Measurements from ENCODE around the gene RBFOX2.

RBFOX2 gene

DNA sequence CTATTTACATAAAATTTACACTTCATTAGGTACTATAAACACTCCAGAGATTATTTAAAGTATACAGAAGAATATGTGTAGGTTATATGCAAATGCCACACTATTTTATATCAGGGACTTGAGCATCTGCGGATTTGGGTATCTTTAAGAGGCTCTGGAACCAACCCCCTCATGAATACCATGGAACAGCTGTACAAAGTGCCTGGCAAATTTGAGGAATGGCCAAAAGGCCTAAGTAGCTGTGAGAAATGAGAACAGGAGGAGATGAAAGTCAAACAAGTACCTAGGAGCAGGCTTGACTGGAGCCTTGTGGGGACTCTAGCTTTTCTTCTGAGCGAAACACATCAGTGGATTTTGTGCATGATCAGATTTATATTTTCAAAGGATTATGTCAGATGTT, 149.3 kb downstream of the RBFOX2 start:
- H3K9ac ChIP-seq = no peak overlapping the region
- H2AFZ ChIP-seq = no peak overlapping the region
- peaks cover 14% of the 10 kb centered on the region for H3K79me2 ChIP-seq
- H3K36me3 ChIP-seq (ENCODE audit: control insufficient read depth, insufficient read depth, low read length) = no peaks in the 10 kb centered on the region
- H3K4me2 ChIP-seq (ENCODE audit: low read length) = no peak overlapping the region
- H3K27ac ChIP-seq = peak overlapping the region; percentile 58
- no peaks in the 10 kb centered on the region for H3K9me3 ChIP-seq (ENCODE audit: control insufficient read depth, low read length)
- no peaks in the 10 kb centered on the region for H3K27me3 ChIP-seq (ENCODE audit: control insufficient read depth, insufficient read depth, low read length)
- TF ChIP-seq, protein P1, sequence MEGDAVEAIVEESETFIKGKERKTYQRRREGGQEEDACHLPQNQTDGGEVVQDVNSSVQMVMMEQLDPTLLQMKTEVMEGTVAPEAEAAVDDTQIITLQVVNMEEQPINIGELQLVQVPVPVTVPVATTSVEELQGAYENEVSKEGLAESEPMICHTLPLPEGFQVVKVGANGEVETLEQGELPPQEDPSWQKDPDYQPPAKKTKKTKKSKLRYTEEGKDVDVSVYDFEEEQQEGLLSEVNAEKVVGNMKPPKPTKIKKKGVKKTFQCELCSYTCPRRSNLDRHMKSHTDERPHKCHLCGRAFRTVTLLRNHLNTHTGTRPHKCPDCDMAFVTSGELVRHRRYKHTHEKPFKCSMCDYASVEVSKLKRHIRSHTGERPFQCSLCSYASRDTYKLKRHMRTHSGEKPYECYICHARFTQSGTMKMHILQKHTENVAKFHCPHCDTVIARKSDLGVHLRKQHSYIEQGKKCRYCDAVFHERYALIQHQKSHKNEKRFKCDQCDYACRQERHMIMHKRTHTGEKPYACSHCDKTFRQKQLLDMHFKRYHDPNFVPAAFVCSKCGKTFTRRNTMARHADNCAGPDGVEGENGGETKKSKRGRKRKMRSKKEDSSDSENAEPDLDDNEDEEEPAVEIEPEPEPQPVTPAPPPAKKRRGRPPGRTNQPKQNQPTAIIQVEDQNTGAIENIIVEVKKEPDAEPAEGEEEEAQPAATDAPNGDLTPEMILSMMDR (IDR thresholded peaks at IDR 0.05) = no peak
- H3K4me1 ChIP-seq = peaks cover 18% of the 10 kb centered on the region
- no peak overlapping the region for H3K4me3 ChIP-seq (ENCODE audit: low read depth, low read length)

DNA sequence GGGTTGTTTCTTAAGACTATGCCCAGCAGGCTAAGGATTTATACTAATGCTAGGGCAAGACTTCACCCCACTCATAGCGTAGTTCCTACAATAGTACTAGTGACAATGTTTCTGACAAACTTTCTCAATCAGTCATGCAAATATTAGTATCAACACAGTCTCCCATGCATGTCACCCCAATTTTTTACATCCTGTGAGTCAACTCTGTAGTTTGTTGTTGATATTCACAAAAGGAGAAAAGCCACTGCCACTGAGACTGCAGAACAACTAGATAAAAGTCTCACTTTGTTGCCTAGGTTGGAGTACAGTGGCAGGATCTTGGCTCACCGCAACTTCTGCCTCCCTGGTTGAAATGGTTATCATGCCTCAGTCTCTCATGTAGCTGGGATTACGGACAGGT, 155.2 kb downstream of the RBFOX2 start:
- peaks cover 2% of the 10 kb centered on the region for H3K4me1 ChIP-seq
- H3K4me2 ChIP-seq (ENCODE audit: low read length) = no peak overlapping the region
- no peak overlapping the region for H2AFZ ChIP-seq
- TF ChIP-seq, protein P1 (IDR thresholded peaks at IDR 0.05) = no peak
- no peaks in the 10 kb centered on the region for H3K36me3 ChIP-seq (ENCODE audit: control insufficient read depth, insufficient read depth, low read length)
- H3K9me3 ChIP-seq (ENCODE audit: control insufficient read depth, low read length) = no peaks in the 10 kb centered on the region
- H3K79me2 ChIP-seq = peaks cover 11% of the 10 kb centered on the region
- H3K27ac ChIP-seq = no peak overlapping the region
- H3K27me3 ChIP-seq (ENCODE audit: control insufficient read depth, insufficient read depth, low read length) = no peaks in the 10 kb centered on the region
- no peak overlapping the region for H3K4me3 ChIP-seq (ENCODE audit: low read depth, low read length)
- no peak overlapping the region for H3K9ac ChIP-seq

DNA sequence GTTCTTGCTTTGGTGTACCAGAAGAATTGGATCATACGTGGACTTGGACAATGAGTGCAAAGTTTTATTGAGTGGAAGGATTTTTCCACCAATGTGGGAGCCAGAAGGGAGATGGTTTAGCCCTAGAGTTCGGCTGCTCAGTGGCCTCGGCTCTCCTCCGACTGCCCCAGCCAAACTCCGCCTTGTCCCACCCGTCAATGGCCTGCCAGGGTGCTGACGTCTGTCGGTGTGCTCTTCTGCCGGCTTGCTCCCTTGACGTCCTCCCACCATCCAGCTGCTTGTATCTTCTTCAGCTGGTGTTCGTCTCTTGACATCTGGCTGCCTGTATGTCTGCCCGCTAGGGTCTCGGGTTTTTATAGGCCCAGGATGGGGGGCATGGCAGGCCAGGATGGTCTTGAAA, 156.2 kb downstream of the RBFOX2 start:
- Histone ChIP-seq H3K4me3 (ENCODE audit: low read depth, low read length) (no peak overlapping the region), H3K9ac (no peak overlapping the region), H3K9me3 (ENCODE audit: control insufficient read depth, low read length) (no peaks in the 10 kb centered on the region), H3K4me2 (ENCODE audit: low read length) (no peak overlapping the region), H2AFZ (no peak overlapping the region), H3K4me1 (peaks cover 2% of the 10 kb centered on the region), H3K36me3 (ENCODE audit: control insufficient read depth, insufficient read depth, low read length) (no peaks in the 10 kb centered on the region), H3K27ac (no peak overlapping the region), H3K79me2 (peaks cover 12% of the 10 kb centered on the region), H3K27me3 (ENCODE audit: control insufficient read depth, insufficient read depth, low read length) (no peaks in the 10 kb centered on the region)
- TF ChIP-seq, protein P1 (IDR thresholded peaks at IDR 0.05) = no peak

DNA sequence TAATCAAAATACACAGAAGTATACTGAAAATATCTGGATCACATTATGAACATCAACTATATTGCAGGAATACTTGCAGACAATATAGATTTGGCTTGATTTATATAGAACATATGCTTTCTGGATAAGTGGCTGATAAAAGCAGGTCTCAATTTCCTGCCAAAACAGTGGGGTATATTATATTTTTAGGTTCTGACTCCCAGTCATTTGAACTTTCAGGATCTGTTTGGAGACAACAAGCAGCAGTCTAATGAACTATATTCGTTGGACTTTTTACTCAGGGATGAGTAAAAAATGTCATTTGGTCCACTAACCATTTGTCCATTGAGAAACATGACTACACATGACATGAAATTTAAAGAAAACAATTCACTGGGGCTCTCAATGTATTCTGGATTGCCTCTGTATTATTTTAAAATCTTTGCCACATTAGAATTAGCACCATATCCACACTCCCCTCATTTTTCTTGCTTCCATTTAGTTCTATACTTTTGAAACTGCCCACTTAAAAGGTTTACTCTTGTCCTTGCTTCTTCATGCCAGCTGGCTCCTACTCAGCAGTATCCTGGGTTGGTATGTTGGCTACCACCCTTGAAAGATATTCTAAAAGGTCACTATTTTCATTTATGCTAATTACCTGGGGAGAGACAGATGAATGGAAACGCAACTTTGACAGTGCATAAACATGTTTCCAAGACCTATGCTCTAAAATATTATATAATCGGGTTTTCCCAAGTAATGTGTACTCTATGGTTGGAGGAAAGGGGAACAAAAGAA, 157.9 kb downstream of the RBFOX2 start:
- Histone ChIP-seq H3K4me2 (ENCODE audit: low read length) (no peak overlapping the region), H3K27ac (no peak overlapping the region), H2AFZ (no peak overlapping the region), H3K4me1 (peaks cover 4% of the 10 kb centered on the region), H3K27me3 (ENCODE audit: control insufficient read depth, insufficient read depth, low read length) (no peaks in the 10 kb centered on the region), H3K79me2 (peaks cover 13% of the 10 kb centered on the region), H3K9ac (no peak overlapping the region), H3K36me3 (ENCODE audit: control insufficient read depth, insufficient read depth, low read length) (no peaks in the 10 kb centered on the region), H3K9me3 (ENCODE audit: control insufficient read depth, low read length) (no peaks in the 10 kb centered on the region), H3K4me3 (ENCODE audit: low read depth, low read length) (no peak overlapping the region)
- TF ChIP-seq, protein P1 (IDR thresholded peaks at IDR 0.05) = no peak

DNA sequence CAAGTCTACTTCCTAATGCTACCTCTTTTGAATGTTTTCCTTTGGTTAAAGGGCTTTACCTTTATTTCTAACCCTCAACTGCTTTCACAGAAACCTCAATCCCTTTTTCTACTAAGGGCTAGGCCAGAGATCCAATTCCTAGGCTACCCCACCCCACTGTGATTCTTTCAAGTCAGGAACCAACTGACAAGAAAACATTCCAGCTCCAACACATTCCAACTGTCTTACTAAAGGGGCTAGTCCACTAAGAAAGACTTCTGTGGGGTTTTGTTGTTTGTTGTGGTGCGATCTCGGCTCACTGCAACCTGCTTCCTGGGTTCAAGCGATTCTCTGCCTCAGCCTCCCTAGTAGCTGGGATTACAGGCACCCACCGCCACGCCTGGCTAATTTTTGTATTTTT, 159.7 kb downstream of the RBFOX2 start:
- no peak overlapping the region for H3K4me2 ChIP-seq (ENCODE audit: low read length)
- TF ChIP-seq, protein P1 (IDR thresholded peaks at IDR 0.05) = no peak
- H3K27ac ChIP-seq = no peak overlapping the region
- H3K36me3 ChIP-seq (ENCODE audit: control insufficient read depth, insufficient read depth, low read length) = no peaks in the 10 kb centered on the region
- H3K4me3 ChIP-seq (ENCODE audit: low read depth, low read length) = no peak overlapping the region
- peaks cover 8% of the 10 kb centered on the region for H3K4me1 ChIP-seq
- H3K79me2 ChIP-seq = peaks cover 16% of the 10 kb centered on the region
- no peaks in the 10 kb centered on the region for H3K27me3 ChIP-seq (ENCODE audit: control insufficient read depth, insufficient read depth, low read length)
- no peaks in the 10 kb centered on the region for H3K9me3 ChIP-seq (ENCODE audit: control insufficient read depth, low read length)
- no peak overlapping the region for H3K9ac ChIP-seq
- H2AFZ ChIP-seq = no peak overlapping the region
